Measurements from ENCODE around the gene CYTH1.
A peak's percentile ranks its signal among the peaks of the same experiment; 100 is the strongest.

CYTH1 gene, protein sequence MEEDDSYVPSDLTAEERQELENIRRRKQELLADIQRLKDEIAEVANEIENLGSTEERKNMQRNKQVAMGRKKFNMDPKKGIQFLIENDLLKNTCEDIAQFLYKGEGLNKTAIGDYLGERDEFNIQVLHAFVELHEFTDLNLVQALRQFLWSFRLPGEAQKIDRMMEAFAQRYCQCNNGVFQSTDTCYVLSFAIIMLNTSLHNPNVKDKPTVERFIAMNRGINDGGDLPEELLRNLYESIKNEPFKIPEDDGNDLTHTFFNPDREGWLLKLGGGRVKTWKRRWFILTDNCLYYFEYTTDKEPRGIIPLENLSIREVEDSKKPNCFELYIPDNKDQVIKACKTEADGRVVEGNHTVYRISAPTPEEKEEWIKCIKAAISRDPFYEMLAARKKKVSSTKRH

DNA sequence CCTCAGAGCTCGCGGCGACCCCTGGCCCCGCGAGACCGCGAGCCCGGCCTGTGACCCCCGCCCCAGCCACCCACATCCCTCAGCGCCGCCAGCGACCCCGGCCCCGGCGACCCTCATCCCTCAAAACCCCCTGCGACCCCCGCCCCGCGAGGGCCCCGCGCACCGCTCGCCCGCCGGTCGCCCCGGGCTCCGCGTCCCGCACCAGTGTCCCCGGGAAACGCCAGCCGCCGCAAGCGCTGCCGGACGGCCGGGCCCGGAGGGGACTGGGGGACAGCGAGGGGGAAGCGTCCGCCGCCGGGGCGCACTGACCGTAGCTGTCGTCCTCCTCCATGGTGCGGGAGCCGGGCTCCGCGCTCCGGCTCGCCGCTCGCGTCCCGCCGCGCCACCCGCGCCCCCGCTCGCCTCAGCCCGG, at the start of gene CYTH1:
CYTH1 (minus strand) TSS at position 381 of the 412 bp plus-strand sequence; CDS start at position 331, 50 bp downstream.
- DNase-seq = no peak

DNA sequence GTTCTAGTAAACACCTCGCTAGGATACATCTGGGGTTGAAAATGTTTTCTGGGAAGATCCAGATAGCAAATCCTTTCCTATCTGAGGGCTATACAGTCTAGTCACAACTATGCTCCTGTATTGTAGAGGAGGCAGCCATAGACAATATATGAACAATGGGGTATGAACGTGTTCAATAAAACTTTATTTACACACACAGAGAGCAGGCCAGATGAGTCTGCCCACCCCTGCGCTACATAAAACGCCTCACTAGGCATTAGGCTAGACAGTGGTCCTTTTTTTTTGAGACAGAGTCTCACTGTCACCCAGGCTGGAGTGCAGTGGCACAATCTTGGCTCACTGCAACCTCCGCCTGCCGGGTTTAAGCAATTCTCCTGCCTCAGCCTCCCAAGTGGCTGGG, 47.4 kb upstream of the CYTH1 start:
- DNase-seq = no peak

DNA sequence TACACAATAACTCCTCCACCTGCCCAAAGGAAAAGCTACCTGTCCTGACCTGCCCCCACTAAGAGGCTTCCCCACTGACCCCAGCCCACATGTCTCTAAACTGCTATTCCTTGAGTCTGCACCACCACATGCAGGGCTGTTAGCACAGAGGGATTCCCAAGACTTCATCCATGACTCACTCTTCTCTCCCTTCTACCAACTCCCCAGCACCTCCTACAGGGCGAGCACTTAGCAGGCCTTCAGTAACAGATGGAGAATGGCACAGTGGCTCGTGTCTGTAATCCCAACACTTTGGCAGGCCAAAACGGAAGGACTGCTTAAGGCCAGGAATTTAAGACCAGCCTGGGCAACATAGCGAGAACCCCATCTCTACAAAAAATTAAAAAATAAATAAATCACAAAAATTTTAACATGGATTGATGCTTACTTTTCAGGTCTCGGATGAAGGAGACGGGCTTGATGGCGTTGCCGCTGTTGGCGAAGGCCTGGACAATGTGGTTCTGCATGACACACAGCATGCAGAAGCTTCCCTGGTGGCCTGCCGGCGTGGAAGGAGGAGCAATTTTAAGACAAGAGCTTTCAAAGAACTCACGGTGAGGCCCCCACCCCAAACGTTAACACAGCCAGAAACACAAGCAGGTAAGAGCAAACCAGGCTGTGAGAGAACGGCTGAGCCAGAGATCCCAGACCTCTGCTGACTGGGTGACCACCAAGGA, 46.6 kb upstream of the CYTH1 start:
- DNase-seq = peak; percentile 37

- DNase-seq = no peak
These were observed 44.9 kb upstream of the CYTH1 start for GRCh38 chr17:78826836-78827509.

GRCh38 chr17:78826421-78826820, 44.3 kb upstream of the CYTH1 start:
- DNase-seq = no peak

GRCh38 chr17:78825696-78826095, 43.6 kb upstream of the CYTH1 start:
- DNase-seq = no peak

DNA sequence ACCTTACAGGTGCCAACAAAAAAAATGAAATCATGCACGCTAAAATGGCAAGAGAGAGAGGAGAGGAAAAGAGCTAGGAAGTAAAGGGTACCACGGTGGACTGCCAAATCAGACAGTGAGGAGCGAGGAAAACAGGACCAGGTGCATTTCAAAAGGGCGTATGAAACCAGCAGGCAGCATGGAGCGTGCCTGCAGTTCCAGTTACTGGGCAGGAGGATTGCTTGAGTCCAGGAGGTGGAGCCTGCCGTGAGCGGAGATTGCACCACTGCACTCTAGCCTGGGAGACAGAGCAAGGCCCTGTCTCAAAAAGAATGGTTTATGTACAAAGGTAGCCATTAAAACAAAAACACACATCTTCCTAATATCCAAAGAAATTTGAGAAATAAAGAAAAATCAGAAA, 42.2 kb upstream of the CYTH1 start:
- no peak for DNase-seq

DNA sequence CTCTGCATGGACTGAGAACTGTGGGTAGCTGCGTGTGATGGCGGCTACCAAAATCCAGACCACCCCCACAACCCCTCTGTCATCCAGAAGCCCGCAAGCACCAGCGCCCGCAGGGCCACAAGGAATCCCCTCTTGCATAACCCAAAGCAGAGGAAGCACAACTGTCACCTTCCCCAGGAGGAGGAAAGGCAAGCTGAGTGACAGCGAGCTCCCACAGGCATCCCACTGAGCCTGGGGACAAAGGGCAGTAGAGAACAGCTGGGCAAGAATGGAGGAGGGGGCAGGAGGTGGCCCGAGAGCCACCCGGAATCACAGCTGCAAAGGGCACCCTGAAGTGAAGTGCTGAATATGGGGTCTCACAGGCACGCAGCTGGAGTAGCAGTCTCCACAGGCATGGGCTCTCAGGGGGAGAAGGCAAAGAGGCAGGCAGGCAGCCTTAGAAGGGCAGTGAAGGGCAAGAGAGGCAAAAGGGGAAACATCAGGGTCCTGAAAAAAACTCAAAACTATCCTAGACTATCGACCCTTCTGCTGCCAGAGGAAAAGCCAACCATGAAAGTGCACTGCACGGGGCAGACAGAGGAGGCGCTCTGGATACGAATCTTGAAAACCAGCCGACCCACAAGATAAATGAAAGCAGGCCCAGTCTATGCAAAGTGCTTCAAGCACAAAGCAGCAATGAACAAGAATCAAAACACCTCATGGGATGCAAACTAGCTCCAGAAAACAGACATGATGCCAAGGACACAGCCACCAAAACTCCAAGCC, 41.4 kb upstream of the CYTH1 start:
- no peak for DNase-seq

DNA sequence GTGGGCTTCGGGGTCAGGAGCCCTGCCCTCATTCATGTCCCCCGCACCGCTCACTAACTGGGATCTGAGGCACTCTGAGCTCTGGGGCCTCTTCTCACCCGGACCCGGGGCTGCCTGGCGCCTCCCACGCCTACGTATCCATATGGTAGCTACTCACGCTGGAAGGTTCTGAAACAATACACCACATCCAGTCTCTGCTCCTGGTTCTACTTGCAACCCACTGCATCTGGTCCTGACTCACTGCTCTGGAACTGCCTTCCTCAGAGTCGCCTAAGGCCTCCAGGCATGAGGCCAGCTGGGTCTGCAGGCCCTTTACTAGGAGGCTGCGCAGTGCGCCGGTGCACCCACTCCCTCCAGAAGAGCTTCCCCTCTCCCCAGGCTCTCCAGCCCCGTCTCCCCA, 40.5 kb upstream of the CYTH1 start:
- DNase-seq = peak; percentile 82

DNA sequence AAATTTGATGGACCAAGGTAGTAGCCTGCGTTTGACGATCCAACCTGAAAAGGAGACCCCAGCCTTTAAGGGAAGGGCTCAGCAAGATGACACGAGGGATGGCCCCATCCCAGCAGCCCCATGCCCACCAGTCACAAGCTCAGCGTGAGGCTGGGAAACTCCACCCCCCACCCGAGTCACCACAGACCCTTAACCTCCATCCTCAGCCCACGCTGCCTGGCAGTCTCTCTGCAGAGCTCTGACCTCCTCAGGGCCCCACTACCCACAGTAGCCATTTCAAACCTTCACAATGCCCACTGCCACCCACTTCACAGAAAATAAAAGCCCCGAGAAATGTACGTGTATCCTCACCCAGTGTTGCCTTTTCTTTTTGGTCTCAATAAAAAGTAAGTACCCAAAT, 39.9 kb upstream of the CYTH1 start:
- no peak for DNase-seq

DNA sequence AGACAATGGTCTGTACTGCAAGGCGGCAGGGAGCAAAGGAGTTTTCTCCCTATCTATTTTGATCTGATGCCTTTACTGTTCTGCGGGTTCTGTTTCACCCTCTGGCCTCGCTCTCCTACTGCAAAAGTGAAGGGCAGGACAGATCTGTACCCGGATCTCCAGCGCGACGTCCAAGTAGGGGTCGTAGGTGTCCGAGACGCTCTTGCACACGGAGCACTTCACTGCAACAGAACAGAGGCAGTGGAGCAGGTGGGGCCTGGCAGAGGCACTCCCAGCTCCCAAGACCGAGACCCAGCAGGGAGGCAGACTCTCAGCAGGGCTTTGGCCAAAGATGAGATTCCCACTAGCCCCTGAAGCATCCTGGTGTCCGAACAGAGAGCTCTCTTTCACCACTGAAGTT, 38.8 kb upstream of the CYTH1 start:
- DNase-seq = no peak

GRCh38 chr17:78819806-78820792, 38.0 kb upstream of the CYTH1 start:
- DNase-seq = no peak

- DNase-seq = no peak
These were observed 37.3 kb upstream of the CYTH1 start for GRCh38 chr17:78819402-78819801.

GRCh38 chr17:78818932-78819331, 36.9 kb upstream of the CYTH1 start:
- DNase-seq = no peak

DNA sequence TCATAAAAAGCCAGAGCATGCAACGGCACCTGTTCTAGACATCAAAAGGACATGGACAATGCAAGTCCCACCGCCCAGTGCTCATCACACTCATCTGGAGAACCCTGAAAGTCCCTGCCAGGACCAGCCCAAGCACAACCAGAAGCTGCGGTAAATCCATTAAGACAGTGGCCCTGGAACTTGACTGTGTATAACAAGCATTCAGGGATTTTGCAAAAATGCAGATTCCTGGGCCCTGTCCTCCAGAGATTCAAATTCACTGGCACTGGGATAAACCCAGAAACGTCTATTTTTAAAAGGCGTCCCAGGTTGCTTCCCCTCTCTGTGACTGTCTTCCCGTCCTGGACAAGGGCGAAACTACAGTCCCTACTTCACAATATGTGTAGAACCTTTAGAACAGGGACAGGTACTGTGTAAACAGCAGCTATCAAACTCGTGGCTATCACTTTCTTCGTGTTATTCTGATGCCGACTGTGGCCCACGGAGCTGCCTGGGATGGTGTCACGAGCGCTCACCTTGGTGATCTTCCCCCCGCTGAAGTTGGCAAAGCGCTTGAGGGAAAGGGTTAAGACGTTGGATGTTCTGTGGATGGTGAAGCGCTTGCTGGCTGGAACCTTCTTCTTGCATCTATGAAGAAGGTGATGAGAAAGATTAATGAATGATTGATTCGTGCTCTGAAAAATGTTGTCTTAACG, 36.2 kb upstream of the CYTH1 start:
- DNase-seq = no peak

DNA sequence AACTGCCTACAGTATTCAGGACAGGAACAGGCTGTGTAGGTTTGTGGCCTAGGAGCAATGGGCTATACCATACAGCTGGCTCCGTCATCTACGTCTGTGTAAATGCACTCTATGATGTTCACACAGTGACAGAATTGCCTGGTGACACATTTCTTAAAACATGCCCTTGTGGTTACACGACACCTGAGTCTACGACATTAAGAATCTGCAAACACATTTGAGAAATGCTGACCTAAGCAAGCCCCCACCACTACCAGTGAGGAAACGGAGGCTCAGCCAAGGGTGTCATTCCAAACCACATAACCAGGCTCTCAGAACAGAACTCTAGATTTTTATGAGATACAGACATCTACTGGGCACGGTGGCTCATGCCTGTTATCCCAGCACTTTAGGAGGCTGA, 35.0 kb upstream of the CYTH1 start:
- DNase-seq = no peak

- DNase-seq = no peak
These were observed 33.6 kb upstream of the CYTH1 start for GRCh38 chr17:78815696-78816095.

DNA sequence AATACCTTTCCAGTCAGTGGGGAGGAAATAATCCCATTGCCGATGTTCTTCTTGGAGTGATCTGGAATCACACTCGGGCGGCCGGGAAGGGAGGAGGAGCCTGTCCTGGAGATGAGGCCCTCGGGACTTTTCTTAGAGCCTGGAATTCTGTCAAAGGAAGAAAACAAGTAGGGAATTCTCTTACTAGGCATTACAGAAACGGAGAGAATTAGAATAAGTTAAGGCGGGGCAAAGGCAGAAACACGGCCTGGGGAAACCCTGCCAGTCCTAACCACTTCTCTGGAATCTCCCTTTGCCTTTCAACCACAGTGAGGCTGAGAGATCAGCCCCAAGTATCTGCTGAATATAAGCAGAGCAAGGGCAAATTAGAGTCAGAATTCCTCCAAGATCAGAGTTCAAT, 30.8 kb upstream of the CYTH1 start:
- no peak for DNase-seq

GRCh38 chr17:78808163-78808562, 26.1 kb upstream of the CYTH1 start:
- DNase-seq = no peak

- DNase-seq = no peak
These were observed 24.4 kb upstream of the CYTH1 start for GRCh38 chr17:78806451-78806850.

- DNase-seq = no peak
These were observed 23.2 kb upstream of the CYTH1 start for GRCh38 chr17:78805301-78805700.
